Stimulated activated CD4-positive, alpha-beta T cell treated with anti-CD3 and anti-CD28 coated beads, Interleukin-2, amount 100 ng/mL, for 48 hours (primary cell): Measurements from ENCODE around the gene GFPT2.

Experiments used
- DNase-seq, 2 donors: peaks; one replicate each; pipeline ENCODE4 v3.0.0-alpha.2; 2020

The GFPT2 gene

DNA sequence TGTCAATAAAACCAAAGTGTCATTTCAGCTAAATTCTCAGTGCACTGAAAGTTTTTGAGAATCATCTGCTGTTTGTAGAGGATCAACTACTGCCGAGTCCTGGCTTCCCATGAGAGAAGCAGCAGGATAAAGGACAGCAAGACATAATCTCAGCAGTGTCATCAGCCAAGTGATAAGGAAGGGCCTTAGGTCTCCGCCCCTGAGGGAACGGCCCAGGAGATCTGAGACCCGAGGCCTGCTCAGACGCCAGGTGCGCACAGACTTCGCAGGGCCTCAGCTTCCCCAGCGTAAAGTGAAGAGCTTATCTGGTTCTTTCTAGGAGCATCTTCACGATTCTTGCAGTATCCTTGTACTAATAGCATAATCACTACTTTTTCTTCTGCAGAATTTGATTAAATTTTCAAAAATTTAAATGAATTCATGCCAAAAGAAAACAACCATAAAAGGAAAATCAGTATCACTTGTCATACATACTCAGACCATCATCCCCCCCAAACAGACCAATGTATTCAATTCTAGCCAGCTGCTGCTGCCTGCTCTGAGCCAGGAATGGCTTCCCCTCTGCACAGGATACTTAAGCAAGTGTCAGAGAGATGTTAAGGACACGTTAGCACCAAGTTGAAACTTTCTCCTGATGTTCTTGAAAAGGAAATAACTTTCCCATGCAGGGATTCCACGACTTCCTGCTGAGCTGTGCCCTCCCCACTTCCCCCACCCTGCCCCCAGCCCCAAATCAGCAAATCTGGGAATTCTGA, 2.2 kb downstream of the GFPT2 start:
- DNase-seq, result no peak

DNA sequence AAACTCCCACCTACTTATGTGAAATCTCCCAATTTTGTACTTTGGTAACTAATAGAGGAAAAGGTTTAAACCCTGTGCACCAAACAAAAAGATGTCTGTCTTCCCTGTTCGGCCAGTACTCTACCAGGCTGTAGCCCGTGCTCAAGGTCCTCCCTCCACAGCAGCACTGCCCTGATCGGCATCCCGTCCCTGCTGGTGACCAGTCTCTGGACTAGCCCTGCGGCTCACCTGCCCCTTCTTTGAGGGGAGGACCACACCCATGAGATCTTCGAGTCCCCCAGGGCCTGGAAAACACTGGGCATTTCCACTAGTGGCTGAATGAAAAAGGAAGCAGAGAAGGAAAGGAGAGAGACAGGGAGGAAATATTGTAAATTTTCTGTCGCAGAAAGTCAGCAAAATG, 2.8 kb downstream of the GFPT2 start:
- DNase-seq, result no peak

DNA sequence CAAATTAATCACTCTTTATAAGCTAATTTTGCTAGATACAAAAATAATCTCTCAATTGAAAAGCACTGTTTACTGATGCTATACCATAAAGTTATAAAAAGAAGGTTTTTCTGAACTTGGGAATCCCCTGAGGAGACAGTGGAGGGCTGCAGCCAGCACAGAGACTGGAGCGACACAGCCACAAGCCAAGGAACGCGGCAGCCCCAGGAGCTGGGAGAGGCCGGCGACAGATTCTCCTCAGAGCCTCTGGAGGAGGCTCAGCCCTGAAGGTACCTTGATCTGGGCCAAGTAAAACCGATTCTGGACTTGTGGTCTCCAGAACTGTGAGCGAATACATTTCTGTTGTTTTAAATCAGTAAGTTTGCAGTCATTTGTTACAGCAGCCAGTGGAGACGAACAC, 3.7 kb downstream of the GFPT2 start:
- DNase-seq, result no peak

DNA sequence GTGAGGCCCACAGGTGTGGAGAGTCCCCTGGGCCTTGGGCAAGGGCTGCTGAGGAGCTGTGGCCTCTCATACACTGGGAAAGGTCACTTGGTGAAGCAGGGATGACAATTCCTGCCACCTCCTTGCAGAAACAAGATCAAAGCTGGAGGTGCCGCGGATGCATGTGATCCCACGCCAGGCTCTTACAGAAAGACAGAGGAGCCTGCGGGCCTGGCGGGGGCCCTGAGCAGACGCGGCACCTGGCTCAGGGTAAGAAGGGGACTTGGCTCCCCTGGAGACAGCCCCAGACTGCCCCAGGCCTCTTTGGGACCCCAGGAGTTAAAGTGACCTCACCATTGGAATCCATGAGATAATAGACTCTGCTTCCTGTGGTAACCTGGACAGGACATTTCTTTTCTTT, 4.8 kb downstream of the GFPT2 start:
- no peak for DNase-seq

DNA sequence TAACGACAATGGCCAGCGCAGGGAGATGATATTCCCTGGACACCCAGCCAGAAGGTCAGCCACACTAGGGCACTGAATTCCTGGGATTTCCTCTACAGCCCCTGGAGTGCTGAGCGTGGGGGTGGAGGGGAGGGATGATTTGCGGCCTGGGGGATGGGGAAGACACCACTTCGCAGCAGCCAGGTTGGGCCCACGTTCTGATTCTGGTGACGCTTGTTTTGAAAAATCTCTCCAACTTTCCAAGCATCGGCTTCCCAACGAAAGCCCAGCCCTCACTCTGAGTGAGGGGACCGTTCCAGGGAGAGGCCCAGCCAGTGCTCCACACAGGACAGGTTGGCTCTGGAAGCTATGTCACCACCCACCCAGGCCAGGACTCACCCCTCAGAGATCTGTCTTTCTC, 5.4 kb downstream of the GFPT2 start:
- no peak for DNase-seq

DNA sequence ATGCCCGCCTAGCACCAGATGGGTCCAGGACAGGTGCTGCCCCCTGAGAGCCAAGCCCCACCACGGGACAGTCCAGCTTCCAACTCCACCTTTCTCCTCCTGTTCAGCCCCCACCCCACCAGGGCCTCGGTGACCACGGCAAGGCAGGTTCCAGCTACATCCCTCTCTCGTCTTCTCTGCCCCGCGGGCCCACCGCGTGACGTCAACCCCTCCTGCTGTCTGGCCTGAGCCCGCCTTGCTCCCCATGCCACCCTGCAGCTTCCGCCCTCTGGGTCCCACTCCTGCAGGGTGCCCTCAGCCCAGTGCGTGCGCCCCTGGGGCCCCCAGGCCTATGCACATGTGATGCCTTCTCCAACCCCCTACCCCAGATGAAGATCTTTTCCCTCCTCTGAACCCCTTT, 6.8 kb downstream of the GFPT2 start:
- DNase-seq, result no peak

DNA sequence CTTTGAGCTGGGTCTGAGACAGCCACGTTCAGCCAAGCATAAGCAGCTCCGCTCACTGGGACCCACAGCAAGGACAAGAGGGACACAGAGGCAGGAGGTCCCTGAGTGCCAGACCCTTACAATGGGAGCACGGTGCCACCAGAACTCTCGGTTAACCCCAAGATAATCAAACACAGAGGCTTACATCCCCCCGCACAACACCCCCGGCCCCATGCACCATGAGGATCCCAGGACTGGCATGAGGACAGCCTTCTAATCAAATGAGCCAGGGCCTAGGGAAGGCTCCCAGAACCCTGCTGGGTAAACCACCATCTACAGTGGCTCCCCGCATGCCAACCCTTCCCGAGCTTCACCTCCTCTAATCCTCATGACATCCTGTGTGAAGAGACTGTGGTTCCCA, 7.4 kb downstream of the GFPT2 start:
- DNase-seq, result no peak

DNA sequence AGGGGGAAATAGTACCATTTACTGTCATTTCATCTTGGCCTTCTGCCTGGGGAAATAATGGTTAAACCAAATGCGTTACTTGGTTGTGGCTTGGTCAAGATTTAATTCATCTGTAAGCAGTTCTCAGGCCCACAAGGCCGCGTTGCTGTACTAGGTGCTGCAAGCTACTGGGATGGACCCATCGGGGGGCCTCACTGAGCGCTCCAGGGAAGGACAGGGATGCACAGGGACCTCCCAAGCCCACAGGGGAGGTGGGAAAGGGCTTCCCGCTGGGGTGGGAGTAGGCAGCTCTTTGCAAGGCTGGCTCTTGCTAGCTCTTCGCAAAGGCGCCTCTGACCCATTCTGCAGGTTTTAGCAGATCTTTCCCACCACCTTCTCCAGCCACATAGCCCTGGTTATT, 8.0 kb downstream of the GFPT2 start:
- no peak for DNase-seq

DNA sequence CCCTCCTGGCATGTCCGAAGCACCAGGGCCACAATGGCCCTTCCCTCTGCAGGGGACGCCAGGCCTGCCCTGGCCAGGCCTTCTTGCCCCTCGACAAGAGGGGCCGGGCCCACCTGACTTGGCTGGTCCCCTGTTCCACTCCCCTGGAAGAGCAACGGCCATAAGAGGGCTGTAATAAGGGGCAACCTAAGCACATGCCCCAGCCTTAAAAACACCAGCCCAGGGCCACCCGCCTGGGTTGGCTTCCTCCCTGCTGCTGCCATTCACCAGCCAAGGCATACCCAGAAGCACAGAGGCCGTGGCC, 8.5 kb downstream of the GFPT2 start:
- no peak for DNase-seq

DNA sequence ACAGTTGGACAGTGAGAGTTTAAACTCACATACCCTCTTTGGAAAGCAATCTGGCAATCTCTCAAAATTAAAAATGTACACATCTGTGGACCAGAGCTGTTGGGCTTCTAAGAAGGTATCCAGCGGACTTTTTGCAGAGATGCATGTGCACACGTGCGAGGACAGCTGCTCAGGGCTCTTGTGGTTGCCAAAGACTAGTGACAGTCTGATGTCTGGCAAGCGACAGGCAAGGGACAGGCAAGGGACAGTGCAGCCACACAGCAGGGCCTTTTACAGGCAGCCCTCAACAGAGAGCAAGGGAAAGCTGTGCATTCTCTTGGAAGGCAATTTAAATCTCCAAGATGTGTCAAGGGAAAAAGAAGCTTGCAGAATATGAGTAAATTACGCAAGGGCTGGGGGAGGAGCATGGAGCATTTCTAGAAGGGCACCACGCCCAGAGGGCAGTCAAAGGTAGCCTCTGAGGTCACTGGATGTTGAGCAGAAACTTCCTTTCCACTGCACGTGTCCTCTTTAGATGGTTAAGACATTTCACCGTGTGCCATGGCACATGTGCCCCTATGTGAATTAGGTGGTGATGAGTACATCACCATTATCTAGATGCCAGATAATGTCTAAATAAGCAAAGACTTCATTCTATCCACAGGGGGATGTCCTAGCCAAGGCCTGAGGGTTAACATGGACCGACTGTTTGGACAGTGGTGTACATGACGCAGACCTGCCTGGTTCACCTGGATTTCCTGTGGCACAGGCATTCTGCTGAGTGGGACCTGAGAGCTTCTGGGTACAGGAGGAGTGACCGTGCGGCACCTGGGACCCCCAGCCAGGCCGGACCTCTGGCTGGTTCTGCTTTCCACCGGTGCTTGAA, 9.1 kb downstream of the GFPT2 start:
- DNase-seq, result no peak

DNA sequence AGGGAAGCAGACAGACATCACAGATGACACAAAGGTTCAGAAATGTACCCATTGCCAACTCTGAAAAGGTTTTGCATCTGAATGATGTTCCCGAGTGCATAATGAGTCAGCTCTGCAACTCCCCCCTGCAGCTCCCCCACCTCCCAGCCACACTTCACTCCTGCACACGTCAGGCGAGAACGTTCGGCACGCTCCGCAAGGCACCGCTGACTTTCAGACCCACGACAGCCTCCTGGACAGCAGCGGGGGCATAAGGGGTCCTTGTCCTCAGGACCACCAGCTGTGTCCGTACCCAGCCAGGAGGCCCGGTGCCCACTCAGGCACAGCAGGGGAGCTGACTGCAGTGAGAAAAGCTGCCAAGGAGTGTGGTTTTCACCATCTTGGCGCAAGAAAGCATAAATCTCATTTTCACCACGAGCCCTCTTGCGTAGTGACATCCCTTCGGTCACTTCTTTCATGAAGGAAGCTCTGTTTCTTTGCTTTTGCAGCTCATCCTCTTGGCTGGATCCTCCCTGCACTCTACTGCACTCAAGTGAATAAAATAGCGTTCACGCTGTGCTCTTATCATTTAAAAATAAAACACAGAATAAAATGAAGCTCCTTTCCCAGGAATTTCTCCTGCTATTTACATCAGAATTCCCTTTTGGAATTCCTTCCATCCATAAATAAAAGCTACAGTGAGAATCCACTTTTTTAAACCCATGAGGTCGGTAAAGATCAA, 9.9 kb downstream of the GFPT2 start:
- DNase-seq, result no peak

DNA sequence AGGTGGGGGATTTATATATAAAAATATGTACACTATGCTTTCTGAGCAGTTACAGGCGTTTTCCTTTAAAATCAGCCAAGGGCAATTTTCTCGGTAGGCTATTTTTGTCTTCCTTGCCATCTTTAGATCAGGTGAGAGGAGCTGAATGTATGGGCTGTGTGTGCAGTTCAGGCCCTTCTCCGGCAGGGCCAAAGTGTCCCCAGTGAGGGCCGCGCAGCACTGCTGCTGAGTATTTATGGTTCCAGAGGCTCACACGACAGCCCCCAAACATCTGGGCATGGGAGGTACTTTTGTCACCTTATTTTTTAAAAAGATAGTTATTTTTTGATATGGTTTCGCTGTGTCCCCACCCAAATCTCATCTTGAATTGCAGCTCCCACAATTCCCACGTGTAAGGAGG, 11.5 kb downstream of the GFPT2 start:
- DNase-seq, result no peak

DNA sequence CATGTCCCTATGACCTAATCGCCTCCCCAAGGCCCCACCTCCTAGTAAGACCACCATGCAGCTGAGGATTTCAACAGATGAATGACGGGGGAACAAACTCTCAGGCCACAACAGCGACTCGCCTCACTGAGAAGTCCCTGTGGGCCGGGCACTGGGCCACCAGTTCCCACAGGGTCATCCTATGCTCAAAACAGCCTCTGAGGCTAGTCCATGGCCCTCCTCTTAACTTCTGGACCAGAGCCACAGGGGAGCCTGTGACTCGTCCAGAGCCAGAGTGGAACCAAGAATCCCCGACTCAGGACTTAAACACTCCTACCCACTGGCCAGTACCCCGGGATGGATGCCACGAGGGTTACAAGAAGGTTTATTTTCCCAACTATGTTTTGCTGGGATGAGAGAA, 12.3 kb downstream of the GFPT2 start:
- no peak for DNase-seq

DNA sequence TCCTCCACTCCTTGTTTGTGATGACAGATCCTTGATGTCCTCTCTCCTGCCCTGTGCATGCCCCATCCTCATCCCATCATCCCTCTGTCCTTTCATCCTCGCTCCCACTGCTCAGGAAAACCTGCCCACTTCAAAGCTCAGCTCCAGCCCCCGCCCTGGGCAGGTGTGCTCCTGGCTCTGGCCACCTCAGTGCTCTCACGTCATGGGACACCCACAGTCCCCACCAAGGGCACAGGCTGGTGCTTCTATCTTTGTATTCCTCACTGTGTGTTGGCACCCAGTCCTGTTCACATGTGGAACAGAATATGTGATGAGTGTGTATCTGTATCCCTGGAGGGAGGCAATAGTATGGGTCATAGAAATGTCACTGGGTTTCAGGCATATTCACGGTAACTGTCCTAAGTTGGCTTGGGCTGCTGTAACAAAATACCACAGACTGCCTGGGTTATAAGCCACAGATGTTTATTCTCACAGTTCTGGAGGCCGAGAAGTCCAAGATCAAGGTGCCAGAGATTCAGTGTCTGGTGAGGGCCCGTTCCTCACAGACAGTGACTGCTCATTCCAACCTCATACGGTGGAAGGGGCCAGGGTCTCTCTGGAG, 13.5 kb downstream of the GFPT2 start:
- DNase-seq, result no peak

DNA sequence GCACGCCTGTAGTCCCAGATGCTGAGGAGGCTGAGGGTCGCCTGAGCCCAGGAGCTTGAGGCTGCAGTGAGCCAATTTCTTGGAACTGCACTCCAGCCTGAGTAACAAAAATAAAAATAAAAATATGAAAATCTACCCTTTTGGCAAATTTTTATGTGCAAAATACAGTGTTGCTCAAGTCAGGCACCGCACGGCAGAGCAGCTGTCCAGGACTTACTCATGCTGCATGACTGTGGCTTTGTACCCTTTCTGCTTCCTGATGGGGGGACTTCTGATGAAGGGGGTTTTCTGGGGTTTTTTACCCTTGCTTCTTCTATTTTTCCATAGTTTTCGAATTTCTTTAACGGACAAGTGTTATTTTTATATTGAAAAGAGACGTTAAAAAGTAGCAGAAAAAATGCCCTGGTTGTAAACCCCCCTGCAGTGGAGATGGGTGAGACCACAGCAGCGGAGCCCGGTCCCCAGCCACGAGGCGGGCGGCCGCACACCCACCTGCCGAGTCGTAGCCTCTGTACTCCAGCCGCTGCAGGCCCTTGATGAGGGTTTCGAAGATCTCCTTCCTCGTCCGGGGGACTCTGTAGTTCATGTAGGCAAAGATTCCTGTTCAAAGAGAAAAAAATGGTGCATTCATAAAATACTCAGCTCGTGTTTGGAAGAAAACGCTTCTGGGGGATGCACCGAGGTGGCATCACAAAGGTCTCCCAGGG, 15.0 kb downstream of the GFPT2 start:
- no peak for DNase-seq

DNA sequence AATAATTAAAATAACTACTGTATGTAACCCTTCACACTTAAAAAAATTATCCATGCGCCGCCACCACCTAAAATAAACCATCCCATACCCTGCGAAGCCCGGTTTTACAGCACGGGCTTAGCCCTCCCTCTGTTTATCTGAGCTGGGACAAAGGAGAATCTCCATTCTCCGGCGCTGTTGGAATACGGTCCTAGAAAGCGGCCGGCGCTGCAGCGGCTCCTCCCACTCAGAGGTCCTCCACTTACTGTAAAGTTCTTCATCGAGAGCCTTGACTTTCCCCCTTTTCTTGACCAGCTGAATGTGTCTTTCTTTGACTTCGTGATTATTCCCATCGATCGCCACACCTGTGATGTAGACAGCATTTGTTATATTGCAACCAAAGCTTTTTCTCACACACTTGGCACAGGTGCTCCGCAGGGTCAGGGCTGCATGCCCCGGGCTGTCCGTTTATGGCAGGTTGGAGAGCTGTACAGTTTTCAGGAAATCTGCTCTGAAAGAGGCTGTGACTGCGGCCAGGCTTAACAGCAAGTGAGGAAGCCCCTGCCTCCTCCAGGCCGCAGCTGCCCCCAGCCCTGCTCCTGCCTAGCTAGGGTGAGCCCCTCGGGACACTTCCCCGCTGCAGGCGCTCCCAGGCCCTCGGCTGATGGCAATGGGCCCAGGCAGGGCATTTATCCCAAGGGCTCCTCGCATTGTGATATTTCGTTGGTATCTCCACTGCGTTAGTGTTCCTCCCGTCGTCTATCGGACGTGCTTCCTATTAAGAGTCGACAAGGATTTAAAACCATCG, 16.7 kb downstream of the GFPT2 start:
- DNase-seq, result no peak

DNA sequence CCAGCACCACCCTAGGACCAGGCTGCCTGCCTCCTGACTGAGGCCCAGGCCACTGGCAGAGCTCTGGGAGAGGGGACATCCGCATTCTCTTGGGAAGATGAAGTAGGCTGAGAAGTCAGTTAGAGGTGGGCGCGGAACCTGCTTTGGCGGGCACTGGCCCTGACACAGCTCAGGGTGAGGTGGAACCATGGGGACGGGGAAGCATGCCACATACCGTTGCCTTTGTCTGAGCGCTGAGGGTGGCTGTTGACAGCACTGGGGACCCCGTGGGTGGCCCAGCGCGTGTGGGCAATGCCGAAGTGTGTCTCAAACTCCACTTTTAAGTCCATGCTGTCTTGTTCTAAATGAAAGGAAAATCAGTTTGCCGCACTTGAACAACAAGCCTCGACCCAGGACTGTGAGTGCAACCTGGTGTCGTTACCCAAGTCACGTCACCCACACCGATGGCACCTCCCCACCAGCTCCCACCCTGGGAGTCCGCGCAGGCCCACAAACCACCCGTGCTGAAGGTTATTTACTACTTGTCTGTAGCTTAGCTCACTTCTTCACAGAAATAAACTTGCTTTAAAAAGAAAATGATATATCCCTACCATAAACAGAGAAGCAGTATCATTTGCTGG, 17.4 kb downstream of the GFPT2 start:
- DNase-seq, result no peak

DNA sequence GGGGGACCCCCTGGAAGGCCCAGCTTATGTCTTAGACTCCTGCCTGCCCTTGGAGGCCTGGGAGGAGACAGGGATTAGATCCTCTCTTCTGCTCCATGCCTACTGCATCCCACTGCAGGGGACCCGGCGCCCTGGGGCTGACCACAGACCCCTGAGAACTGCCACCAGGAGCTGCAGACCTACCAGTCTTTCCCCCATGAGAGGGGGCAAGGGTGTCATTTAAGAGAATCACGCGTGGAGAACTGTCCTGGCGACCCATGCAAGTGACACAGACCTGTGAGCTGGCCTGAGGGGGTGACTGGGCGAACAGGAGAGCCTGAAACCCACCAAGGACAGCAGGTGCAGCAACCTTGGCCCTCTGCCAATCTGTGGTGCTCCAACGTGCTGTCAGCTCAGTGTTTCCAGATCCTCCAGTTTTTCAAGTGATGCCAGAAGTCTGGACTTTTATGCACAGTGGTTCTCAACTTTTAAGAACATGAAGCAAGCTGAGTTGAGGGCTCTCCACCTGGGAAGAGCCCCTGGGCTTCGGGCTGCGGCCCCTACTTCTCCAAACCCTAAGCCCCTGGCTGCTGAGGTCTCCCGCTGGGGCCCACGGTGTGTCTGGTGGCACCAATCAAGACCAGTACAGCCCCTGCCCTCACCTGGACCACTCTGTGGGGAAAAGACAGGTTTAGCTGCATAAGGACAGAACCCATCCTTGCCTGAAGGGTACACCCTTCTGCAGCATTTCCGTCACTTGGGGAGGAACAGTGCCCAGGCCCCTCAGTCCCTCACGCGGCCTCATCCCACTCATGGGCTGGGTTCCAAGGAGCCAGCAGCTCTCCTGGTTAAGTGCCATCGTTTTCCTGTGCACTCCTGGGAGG, 18.2 kb downstream of the GFPT2 start:
- DNase-seq, result no peak

DNA sequence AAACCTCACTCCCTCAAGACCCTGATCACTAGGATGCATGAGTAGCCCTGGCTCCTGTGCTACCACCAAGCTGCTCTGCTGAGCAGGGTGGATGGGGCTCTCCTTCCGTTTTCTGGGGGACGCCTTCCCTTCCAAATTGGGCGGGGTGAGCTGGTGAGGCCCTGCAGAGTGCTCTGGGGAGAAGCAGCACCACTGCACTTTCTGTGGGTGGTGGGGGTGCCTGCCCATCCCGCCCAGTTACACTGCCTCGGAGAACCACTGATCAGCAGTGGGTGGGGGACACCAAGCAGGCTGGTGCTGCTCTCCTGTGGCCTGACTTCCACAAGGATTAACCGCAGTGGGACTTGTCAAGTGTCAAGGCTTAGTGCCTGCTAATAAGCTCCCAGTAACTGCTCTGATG, 19.0 kb downstream of the GFPT2 start:
- no peak for DNase-seq

DNA sequence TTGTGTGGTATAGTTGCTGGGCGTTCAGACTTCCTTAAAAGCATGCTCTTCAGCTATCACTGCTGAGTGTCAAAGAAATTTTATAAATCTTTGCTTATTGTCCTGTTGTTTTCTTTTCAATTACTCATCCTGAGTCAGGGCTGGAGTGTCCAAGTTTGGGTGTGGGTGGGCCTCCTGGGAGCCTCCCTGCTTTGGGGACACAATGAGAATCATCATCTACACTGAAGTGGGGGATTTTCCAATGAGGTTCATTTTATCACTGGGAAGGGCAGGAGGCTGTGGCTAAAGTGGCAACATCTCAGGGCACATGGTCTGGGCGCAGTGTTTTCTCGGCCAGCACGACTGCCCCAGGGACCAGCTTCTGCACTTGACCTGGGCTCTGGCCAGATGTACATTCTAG, 19.5 kb downstream of the GFPT2 start:
- DNase-seq, result no peak

DNA sequence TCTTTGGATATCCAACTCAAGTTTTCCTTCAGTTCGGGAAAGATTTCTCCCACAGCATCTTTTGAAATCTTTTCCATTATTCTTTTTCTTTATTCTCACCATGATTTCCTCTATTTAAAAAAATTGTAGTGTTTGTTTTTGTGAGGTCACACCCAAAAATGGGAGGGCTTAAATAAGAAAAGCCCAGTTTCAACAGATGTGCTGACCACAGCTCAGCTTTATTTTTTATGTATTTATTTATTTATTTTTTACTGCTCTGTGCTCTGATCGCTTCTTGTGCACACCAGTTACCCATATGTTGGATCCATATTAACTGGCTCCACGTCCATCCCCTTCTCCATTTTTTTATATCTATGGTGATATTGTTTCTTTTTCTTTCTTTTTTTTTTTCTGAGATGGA, 20.3 kb downstream of the GFPT2 start:
- DNase-seq, result no peak
